ENCODE results near the gene SLC6A13.

The SLC6A13 gene

DNA sequence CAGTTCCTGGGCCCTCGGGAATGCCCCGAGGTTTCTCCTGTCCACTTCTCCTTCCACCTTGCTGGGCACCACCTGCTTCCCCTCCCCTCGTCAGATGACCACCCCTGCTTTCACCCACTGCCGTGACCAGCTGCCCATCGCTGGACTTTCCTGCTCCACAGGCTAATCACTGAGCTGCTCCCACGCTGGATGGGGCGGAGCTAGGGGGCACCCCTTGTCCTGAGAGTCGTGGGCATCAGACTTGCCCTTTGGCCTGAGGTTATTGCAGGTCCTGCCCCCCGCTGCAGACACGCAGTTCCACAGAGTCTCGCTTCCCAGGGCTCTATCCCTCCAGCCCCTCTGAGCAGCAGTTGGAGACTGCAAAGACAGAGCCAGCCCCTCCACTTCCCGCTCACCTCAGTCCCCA lies 49.1 kb downstream of the SLC6A13 start:
- peak; percentile 5 to 54 for DNase-seq

- peak in 1 of 2 donors; percentile 77 for DNase-seq
Observed at GRCh38 chr12:212715-213526, 49.7 kb downstream of the SLC6A13 start.

DNA sequence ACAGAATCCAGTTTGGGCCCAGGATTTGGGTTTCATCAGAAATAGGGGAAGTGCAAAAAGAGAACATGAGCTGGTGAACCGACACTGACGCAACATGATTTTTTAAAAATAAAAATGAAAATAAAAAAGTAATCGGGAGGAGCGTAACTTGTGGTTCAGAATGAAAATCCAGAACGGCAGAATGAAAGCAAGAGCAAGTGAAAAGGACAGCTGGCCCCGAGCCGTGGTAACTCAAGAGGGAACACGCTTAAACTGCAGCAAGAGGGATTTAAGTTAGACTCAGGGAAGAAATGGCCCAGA lies 50.3 kb downstream of the SLC6A13 start:
- DNase-seq: peak; percentile 66 to 84

DNA sequence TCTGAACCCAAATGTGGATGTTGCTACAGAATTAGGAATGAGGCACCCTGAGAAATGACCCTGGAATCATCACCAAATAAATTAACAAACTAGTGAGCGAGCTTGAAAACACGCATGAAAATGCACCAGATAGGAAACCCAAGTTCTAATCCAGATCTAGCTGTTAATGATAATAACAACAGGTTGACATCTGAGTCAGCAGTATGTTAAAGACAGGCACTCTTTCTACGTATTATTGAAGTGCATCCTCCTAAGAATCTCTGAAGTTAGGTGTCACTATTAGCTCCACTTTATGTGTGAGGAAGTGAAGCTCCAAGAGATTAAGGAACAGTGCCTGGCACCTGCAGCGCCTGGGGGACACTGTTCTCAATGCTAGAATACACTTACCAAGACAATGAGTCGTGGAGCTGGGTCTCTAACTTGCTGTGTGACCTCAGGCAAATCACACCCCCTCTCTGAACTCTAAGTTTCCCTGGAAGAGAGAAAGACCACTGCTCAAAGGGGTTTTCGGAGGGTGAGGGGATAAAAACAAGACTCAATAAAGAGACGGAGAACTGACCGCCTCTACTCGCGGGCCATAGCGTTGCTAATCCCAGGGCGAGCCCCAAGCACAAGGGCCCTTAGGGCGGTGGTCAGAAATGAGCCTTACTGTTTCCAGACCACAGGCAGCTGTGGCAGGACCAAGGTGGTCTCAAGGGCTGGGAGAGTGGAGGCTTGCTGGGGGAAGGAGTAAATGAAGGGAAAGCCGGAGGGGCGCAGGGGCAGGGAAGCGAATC lies 50.8 kb downstream of the SLC6A13 start:
- peak; percentile 2 to 15 for DNase-seq

- DNase-seq: no peak
Observed at GRCh38 chr12:211142-211465, 51.5 kb downstream of the SLC6A13 start.

GRCh38 chr12:210277-211141 lies 52.1 kb downstream of the SLC6A13 start:
- no peak for DNase-seq

- DNase-seq: no peak
Observed at GRCh38 chr12:209851-210250, 52.8 kb downstream of the SLC6A13 start.

DNA sequence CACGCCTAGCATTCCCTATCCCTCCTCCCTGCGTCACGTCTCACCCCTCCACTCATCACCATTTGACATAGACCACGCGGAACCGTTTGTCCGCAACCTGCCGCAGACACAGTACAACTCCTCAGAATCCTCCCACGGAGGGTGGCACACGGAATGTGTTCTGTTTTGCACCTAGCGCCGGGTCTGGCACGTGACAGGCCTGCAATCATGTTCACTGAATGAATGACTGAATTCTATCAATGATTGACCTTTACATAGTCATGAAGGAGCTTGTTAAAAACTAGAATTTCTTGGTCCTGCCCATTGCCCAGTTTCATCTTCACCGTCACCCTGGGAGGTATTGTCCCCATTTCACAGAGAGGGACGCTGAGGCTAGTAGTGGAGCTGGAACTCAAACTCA lies 53.4 kb downstream of the SLC6A13 start:
- DNase-seq: no peak

GRCh38 chr12:208813-209212 lies 53.8 kb downstream of the SLC6A13 start:
- DNase-seq: no peak

DNA sequence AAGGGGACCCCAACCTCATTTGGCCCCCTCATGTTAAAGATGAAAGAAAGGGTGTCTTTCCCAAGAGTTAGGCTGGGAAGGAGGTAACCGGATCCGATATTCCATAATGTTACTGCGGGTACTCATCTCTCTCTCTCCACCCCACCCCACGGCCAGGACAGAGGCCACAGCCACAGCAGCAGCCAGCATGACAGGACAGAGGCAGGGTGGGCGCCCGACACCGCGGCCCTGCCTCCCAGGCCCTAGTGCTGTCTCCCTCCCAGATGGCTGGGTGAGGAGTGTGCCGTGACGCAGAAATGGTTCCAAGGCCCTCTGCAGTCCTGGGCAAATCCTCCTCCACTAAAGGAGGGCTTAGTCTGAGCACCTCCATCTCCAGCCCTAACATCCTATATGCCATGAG lies 54.8 kb downstream of the SLC6A13 start:
- DNase-seq: no peak

DNA sequence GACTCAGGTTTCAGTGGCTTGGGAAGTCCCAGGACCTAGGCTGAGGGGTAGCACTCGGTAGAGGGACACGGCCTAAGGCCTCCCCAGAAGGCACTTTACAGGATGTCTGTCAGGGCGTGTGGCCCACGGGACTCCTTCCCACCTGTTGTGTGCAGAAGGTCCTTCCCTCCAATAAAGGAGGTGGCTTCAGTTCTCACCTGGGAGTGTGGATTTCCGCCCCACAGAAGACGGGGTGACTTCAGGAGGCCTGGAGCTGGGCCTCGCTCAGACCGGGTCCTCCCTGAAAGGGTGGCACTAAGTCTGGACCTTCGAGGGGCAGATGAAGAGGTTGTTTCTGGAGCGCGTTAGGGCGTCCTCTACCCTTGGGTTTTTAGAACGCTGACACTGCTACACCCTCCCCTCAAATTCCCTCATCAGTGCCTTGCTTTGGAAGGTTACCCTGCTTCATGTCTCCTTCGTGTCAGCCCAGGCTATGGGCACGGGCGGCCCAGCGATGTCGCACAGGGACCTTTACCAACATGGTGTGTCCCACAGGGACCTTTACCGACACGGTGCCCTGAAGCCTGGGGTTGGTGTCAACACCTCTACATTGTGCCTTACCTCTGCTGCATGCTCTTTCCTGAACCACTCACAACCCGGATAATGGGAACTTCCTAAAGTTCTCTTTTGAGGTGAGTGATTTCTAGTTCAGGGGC lies 55.7 kb downstream of the SLC6A13 start:
- DNase-seq: no peak

DNA sequence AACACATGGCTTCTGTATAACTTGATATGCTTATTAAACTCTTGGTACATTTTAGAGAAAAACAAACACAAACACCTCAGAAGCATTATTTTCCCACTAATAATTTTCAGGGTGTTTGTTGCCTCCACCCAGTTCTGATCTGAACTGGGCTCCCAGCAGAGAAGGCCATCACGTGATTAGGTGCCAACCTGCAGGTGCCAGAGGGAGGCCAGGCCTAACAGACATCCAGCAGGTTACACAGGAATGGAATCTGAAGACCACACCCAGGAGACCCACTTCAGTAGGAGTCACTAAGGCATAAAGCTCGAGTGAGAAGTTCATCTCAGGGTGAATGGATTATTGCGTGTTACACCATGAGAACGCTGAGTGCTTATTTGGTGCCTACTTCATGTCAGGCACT lies 57.6 kb downstream of the SLC6A13 start:
- no peak for DNase-seq

DNA sequence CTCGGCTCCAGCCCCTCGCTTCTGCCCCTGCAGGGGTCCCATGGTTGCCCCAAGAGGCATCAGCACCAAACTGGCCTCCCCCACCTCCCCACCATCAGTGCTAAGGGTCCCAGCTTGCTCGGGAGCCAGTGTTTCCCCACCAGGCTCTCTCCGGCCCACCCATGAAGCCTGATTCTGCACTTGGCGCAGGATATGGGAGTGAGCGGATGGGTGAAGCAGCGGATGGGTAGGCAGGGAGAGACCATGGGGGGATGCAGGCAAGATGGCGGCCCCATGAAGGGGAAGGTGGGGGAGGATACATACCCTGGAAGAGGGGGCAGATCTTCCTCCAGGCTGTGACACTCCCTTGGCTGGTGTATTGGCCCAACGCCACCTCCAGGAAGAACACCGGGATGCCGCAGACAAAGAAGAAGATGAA lies 58.4 kb downstream of the SLC6A13 start:
- no peak for DNase-seq

GRCh38 chr12:203462-204260 lies 59.0 kb downstream of the SLC6A13 start:
- DNase-seq: no peak

- no peak for DNase-seq
Observed at GRCh38 chr12:203074-203461, 59.6 kb downstream of the SLC6A13 start.

GRCh38 chr12:202081-202731 lies 60.4 kb downstream of the SLC6A13 start:
- DNase-seq: no peak

DNA sequence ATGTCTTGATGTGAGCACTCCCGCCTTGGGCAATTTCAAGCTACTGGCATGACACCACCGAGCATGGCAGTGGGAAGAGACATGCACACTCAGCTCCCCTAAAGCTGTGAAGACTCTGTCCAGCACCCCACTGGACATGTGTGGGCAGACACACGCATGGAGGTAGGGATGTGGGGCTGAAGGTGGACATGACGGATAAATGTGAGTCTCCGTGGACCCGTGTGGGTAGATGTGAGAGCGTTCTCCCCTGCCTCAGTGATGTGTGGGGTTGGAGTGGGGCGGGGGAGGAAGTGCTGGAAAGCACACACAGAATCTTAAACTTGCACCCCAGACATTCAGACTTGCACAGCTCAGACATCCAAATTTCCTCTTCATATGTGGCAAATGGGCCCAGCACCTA lies 61.3 kb downstream of the SLC6A13 start:
- no peak for DNase-seq

- no peak for DNase-seq
Observed at GRCh38 chr12:198705-199104, 63.9 kb downstream of the SLC6A13 start.

- DNase-seq: no peak
Observed at GRCh38 chr12:197911-198695, 64.5 kb downstream of the SLC6A13 start.

DNA sequence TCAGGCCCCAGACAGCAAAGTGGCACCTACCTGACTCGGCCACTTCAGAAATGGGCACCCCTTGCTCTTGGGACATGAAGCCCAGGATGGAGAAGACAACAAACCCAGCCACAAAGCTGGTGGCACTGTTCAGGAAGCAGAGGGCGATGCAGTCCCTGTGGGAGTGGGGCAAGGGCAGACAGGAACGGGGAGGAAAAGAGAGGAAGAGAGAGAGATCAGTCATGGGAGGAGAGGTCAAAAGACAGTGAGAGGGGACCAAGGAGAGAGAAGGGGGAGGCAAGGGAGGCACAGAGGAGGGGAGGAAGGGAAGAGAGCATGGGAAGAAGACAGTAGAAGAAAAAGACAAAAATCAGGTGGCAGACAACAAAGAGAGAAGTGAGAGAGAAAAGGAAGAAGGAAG lies 65.3 kb downstream of the SLC6A13 start:
- no peak for DNase-seq

GRCh38 chr12:196436-196835 lies 66.2 kb downstream of the SLC6A13 start:
- no peak for DNase-seq

All from inflammatory macrophage (primary cell).